Endothelial cell (in vitro differentiated cells): ENCODE results near the gene ZNF521. TPM values are rescaled to one million over a fixed set of nuclear protein-coding genes. Genes with fewer than 3 reads are reported as not detected.

Source experiments
- DNase-seq: peaks from one replicate; pipeline ENCODE4 v3.0.0; 2021; ENCODE audit warnings: low spot score
- H3K27ac Mint-ChIP-seq: one replicate; pipeline ENCODE4 v1.8.0; 2021; ENCODE audit warnings: mixed read lengths, inconsistent platforms; ENCODE audit not compliant: unreplicated experiment
- H3K27me3 Mint-ChIP-seq: one replicate; pipeline ENCODE4 v1.8.0; 2021; ENCODE audit warnings: mild to moderate bottlenecking, moderate library complexity, mixed read lengths, inconsistent platforms; ENCODE audit not compliant: unreplicated experiment
- H3K36me3 Mint-ChIP-seq: one replicate; pipeline ENCODE4 v1.8.0; 2021; ENCODE audit warnings: mild to moderate bottlenecking, low read depth, mixed read lengths, inconsistent platforms; ENCODE audit not compliant: unreplicated experiment
- H3K4me1 Mint-ChIP-seq: one replicate; pipeline ENCODE4 v1.8.0; 2021; ENCODE audit warnings: mild to moderate bottlenecking, mixed read lengths, inconsistent platforms; ENCODE audit not compliant: unreplicated experiment
- H3K4me3 Mint-ChIP-seq: one replicate; pipeline ENCODE4 v1.8.0; 2021; ENCODE audit warnings: mild to moderate bottlenecking, mixed read lengths, inconsistent platforms; ENCODE audit not compliant: unreplicated experiment
- H3K9me3 Mint-ChIP-seq: one replicate; pipeline ENCODE4 v1.8.0; 2021; ENCODE audit warnings: mixed read lengths, inconsistent platforms; ENCODE audit not compliant: unreplicated experiment
- total RNA-seq: library from RNA; stranded (reverse); fragmentation: NEBNext Ultra II Directional; extraction: Animal tissue kit (Norgen Biotek cat#: 25700); gene quantifications from one replicate; pipeline ENCODE4 v1.2.1, GENCODE V29; 2021; ENCODE audit not compliant: unreplicated experiment
- TF ChIP-seq, protein P1 (sequence below): fragments of 200-600 bp; sonication (generic); IDR thresholded peaks from one replicate; pipeline ENCODE4 v1.5.0; 2021; ENCODE audit warnings: antibody characterized with exemption; ENCODE audit not compliant: unreplicated experiment

Gene ZNF521
- total RNA-seq, 1 donor from 2014 or later, result 238 TPM

DNA sequence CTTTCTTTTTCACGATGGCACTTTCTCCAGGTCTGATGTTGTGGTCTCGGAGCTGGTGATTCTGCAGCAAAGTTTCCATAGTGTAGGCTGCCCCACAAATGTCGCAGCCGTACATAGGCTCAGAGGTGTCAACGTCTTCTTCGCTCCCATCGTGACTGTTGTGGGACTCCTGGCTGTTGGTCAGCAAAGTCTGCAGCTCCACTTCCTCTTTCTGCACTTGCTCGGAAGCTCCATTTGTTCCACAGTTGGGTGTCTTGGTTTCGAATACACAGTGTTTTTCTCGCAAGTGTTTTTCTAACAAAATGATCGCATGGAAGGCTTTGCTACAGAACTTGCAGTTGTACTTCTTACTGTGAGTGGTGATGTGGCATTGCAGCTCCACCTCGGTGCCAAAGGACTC, 126.8 kb downstream of the ZNF521 start:
- Mint-ChIP-seq H3K36me3 (peaks cover 56% of the 10 kb centered on the region), H3K9me3 (no peaks in the 10 kb centered on the region)
- TF ChIP-seq, protein P1, sequence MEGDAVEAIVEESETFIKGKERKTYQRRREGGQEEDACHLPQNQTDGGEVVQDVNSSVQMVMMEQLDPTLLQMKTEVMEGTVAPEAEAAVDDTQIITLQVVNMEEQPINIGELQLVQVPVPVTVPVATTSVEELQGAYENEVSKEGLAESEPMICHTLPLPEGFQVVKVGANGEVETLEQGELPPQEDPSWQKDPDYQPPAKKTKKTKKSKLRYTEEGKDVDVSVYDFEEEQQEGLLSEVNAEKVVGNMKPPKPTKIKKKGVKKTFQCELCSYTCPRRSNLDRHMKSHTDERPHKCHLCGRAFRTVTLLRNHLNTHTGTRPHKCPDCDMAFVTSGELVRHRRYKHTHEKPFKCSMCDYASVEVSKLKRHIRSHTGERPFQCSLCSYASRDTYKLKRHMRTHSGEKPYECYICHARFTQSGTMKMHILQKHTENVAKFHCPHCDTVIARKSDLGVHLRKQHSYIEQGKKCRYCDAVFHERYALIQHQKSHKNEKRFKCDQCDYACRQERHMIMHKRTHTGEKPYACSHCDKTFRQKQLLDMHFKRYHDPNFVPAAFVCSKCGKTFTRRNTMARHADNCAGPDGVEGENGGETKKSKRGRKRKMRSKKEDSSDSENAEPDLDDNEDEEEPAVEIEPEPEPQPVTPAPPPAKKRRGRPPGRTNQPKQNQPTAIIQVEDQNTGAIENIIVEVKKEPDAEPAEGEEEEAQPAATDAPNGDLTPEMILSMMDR, result no peak

DNA sequence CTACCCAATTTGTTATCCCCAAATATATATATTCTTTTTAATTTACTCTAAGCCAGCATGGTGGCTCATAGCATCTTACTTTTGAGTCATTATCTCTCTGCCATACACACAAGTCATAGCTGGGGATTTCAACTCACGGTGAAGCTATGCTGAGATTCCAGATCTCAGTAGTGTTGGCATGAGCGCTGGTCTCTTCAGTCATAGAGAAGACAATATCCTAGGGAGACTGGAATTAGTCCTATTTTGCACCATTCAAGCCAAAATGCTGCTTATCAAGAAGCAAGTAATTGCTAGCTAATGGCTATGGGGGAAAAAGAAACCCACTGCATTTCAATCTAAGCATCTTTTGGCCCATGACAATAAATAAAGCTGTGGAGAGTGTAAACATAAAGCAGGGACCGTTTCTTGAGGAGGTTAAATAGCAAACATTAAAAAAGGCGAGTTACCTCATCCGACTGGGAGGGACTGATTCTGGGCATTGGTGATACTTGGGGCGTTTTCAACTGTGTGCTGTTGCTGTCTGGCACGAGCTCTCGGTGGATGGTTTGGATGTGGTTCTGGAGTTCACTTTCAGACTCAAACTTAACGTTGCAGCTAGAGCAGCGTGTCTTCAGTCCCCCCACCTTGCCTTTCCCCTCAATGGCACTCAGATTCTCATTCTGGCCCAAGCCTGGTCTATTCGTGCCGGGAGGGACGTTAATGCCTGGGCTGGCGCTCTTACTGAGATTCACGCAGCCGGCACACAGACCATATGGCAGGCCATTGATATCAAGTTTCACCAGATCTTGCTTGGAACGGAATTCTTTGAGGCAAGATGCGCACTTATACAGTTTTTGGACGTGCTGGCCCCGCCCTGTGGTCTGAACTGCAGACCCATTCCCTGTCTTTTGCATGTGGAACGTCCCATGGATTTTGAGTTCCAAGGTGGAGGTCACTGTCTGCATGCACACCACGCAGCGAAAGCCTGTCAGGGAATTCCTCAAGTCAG, 127.8 kb downstream of the ZNF521 start:
- H3K4me1 Mint-ChIP-seq, result peaks cover 73% of the 10 kb centered on the region
- H3K27me3 Mint-ChIP-seq, result peaks cover 7% of the 10 kb centered on the region
- no peaks in the 10 kb centered on the region for H3K9me3 Mint-ChIP-seq
- TF ChIP-seq, protein P1, result no peak
- peaks cover 63% of the 10 kb centered on the region for H3K36me3 Mint-ChIP-seq
- peak overlapping the region; percentile 45 for H3K4me3 Mint-ChIP-seq
- peak overlapping the region; percentile 11 for H3K27ac Mint-ChIP-seq
- no peak for DNase-seq

More for the DNA sequence above, 126.8 kb downstream of the ZNF521 start:
- Mint-ChIP-seq H3K27me3 (peaks cover 7% of the 10 kb centered on the region), H3K4me3 (peak overlapping the region; percentile 76), H3K27ac (no peak overlapping the region), H3K4me1 (peaks cover 72% of the 10 kb centered on the region)
- DNase-seq, result no peak

DNA sequence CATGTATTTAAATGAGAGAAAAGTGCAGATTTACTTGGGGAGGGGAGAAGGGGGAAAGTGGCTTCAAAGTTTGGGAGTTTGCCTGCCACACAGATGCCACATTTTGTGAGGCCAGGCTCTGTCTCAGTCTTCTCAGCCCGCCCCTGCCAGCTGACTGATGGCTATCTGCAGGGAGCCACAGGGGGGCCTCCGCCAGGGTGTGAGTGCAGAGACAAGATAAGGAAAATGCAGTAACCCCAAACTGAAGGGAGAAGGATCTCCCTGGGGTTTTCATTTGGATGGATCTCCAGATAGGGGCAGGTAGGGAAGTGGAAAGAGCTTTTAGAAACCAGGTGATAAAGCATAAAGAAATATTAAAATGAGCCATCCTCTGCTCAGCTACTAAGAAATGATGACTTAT, 128.8 kb downstream of the ZNF521 start:
- DNase-seq, result no peak
- Mint-ChIP-seq H3K9me3 (no peaks in the 10 kb centered on the region), H3K36me3 (peaks cover 69% of the 10 kb centered on the region), H3K27me3 (peaks cover 7% of the 10 kb centered on the region), H3K4me1 (peaks cover 72% of the 10 kb centered on the region), H3K27ac (peak overlapping the region; percentile 80), H3K4me3 (peak overlapping the region; percentile 4)
- TF ChIP-seq, protein P1, result no peak

DNA sequence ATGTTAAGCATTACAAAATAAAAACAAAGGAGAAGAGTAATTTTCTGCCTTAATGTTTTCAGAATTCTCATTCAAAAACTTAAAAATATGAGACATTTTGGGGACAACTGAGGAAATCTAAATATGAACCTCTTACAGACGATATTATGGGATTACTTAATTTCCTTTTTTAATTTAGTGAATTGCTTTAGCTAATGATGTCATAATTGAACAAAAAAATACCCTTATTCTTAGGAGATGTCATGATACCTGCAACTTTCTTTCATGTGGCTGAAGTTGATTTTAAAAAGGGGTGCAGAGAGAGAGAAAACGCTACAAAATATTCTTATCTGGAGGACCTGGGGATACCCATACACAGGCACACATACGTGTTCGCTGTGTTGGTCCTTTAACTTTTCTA, 129.3 kb downstream of the ZNF521 start:
- TF ChIP-seq, protein P1, result no peak
- peaks cover 6% of the 10 kb centered on the region for H3K27me3 Mint-ChIP-seq
- H3K27ac Mint-ChIP-seq, result peak overlapping the region; percentile 88
- H3K4me1 Mint-ChIP-seq, result peaks cover 75% of the 10 kb centered on the region
- H3K36me3 Mint-ChIP-seq, result peaks cover 73% of the 10 kb centered on the region
- H3K4me3 Mint-ChIP-seq, result peak overlapping the region; percentile 60
- H3K9me3 Mint-ChIP-seq, result no peaks in the 10 kb centered on the region
- no peak for DNase-seq

DNA sequence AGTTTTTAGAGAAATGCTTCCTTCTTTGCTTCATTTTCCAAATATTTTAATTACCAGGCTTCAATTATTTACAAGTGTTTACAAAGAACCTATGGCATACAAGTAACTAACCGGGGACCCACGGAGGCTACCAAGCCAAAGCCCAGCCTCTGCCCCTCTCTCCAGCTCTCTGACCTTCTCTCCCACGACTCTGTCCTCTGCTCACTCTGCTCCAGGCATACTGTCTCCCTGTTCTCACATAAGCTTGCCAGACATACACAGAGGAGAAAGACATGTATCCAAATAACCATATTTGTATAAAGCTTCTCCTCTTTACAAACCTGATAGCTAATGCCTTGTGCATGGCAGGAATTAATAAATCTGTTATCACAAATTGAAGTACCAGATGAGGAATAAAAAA, 141.3 kb downstream of the ZNF521 start:
- TF ChIP-seq, protein P1, result no peak
- peaks cover 8% of the 10 kb centered on the region for H3K36me3 Mint-ChIP-seq
- H3K27ac Mint-ChIP-seq, result peak overlapping the region; percentile 39
- H3K9me3 Mint-ChIP-seq, result no peaks in the 10 kb centered on the region
- no peaks in the 10 kb centered on the region for H3K27me3 Mint-ChIP-seq
- H3K4me1 Mint-ChIP-seq, result peaks cover 16% of the 10 kb centered on the region
- peak overlapping the region; percentile 44 for H3K4me3 Mint-ChIP-seq
- DNase-seq, result no peak
